Mammary epithelial cell (primary cell): ENCODE measurements around the gene NSUN3.

ENCODE experiments used
- EZH2 ChIP-seq: IDR thresholded peaks from 2 replicates; pipeline ENCODE4 v1.6.1; 2012; ENCODE audit warnings: low read length, inconsistent platforms, borderline replicate concordance
- TF ChIP-seq, protein P1 (sequence below), 2 donors: IDR thresholded peaks in 1 of 2; conservative IDR thresholded peaks in 1 of 2; 2 replicates each; pipeline ENCODE4 v1.5.1; 2011 to 2012; ENCODE audit warnings: inconsistent platforms in 2 of 2, low read length in 2 of 2, mild to moderate bottlenecking in 2 of 2, control low read depth in 1 of 2, low read depth in 1 of 2; ENCODE audit not compliant: insufficient read depth in 1 of 2; ENCODE audit errors: extremely low read depth in 1 of 2

DNA sequence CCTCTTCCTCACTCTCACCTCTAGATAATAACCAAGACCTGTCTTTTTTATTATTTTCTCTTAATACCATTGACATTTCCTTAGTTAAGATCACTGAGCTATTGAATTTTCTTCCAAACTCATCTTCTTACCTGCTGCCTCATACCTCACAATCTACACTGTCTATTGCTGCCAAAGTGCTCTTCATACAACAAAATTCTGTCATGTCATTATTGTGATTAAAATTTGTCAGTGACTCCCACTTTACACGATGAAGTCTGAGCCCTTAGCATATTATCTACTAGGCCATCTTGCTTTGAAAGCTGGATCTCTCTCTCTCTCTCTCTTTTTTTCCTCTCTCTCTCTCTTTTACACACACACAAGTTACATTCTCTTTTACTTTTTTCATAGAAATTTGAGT is 73.3 kb downstream of the NSUN3 start:
- TF ChIP-seq, protein P1, sequence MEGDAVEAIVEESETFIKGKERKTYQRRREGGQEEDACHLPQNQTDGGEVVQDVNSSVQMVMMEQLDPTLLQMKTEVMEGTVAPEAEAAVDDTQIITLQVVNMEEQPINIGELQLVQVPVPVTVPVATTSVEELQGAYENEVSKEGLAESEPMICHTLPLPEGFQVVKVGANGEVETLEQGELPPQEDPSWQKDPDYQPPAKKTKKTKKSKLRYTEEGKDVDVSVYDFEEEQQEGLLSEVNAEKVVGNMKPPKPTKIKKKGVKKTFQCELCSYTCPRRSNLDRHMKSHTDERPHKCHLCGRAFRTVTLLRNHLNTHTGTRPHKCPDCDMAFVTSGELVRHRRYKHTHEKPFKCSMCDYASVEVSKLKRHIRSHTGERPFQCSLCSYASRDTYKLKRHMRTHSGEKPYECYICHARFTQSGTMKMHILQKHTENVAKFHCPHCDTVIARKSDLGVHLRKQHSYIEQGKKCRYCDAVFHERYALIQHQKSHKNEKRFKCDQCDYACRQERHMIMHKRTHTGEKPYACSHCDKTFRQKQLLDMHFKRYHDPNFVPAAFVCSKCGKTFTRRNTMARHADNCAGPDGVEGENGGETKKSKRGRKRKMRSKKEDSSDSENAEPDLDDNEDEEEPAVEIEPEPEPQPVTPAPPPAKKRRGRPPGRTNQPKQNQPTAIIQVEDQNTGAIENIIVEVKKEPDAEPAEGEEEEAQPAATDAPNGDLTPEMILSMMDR (conservative IDR thresholded peaks at IDR 0.05 in 1 of 2, IDR thresholded peaks at IDR 0.05 in 1 of 2; ENCODE audit: extremely low read depth in 1 of 2, insufficient read depth in 1 of 2, low read depth in 1 of 2, low read length in 2 of 2), result no peak
- no peak for TF ChIP-seq EZH2
